HK-2 (cell line): Measurements from ENCODE around the gene DAZ2.
"Not testable (repeated sequence)": the region's sequence is repeated elsewhere in the genome, so short reads cannot be mapped to it uniquely, and the experiment has no call there.

Experiments used
- DNase-seq: peaks from one replicate; pipeline ENCODE4 v3.0.0-alpha.2; 2018; ENCODE audit not compliant: unreplicated experiment

The DAZ2 gene

DNA sequence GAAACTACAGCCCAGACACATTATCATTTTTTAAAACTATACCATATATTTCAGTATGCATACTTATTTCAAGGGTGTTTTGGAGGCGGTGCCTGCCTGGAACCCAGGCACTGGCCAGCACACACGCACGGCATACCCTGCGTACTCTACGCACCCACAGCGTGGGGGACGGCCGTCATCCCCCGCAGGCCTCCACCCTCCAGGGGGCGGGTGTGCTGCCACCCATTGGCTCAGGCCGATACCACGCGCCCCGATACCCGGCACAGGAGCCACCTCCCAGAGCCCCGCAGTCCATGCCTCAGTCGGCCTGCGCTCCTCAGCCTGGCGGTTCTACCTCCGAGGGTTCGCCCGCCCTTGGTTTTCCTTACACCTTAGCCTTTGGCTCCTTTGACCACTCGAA is at the start of gene DAZ2:
Gene DAZ2 (plus strand): TSS at position 301 of the 400 bp plus-strand sequence. CDS start 208 bp downstream, outside the sequence.
- DNase-seq = not testable (repeated sequence)

DNA sequence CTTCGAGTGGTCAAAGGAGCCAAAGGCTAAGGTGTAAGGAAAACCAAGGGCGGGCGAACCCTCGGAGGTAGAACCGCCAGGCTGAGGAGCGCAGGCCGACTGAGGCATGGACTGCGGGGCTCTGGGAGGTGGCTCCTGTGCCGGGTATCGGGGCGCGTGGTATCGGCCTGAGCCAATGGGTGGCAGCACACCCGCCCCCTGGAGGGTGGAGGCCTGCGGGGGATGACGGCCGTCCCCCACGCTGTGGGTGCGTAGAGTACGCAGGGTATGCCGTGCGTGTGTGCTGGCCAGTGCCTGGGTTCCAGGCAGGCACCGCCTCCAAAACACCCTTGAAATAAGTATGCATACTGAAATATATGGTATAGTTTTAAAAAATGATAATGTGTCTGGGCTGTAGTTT is 20.4 kb upstream of the DAZ2 start, which contains the start of gene DAZ1:
Gene DAZ1 (minus strand): TSS at position 101 of the 400 bp plus-strand sequence. CDS start 208 bp downstream, outside the sequence.
- DNase-seq = not testable (repeated sequence)

DNA sequence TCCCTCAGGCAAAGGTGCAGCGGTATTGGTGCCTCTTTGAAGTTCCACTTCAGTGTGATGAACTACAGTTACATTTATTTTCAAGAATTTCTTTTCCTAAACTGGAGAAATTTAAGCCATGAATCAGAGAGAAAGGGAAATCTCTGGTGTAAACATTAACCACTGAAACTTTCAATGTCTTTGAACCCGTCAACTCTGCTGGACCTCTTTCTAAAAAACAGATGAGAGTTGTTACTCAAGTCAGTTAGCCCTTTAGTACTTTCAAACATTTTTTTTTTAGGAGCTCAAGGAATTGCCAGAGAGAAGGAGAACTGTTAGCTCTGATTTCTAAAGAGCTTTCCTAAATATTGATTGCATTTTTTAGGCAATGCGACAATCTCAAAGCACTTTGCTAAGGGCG is 11.9 kb upstream of the DAZ2 start:
- DNase-seq = not testable (repeated sequence)

GRCh38 chrY:23209802-23210495 is 9.4 kb upstream of the DAZ2 start:
- DNase-seq = not testable (repeated sequence)

GRCh38 chrY:23210681-23211080 is 8.7 kb upstream of the DAZ2 start:
- DNase-seq = not testable (repeated sequence)
